GM21381 (cell line): ENCODE measurements around the gene RNF182.

Experiments used
- ATAC-seq: cut with Tn5 transposase; IDR thresholded peaks from one replicate; pipeline ENCODE4 v1.9.1; 2021; ENCODE audit warnings: mild to moderate bottlenecking, moderate library complexity; ENCODE audit not compliant: unreplicated experiment

Gene RNF182

GRCh38 chr6:14028631-14029030 is 103.9 kb downstream of the RNF182 start:
- ATAC-seq: no peak

GRCh38 chr6:14029605-14030004 is 104.9 kb downstream of the RNF182 start:
- no peak for ATAC-seq
